ENCODE results near the gene FAM193A.

FAM193A gene, protein sequence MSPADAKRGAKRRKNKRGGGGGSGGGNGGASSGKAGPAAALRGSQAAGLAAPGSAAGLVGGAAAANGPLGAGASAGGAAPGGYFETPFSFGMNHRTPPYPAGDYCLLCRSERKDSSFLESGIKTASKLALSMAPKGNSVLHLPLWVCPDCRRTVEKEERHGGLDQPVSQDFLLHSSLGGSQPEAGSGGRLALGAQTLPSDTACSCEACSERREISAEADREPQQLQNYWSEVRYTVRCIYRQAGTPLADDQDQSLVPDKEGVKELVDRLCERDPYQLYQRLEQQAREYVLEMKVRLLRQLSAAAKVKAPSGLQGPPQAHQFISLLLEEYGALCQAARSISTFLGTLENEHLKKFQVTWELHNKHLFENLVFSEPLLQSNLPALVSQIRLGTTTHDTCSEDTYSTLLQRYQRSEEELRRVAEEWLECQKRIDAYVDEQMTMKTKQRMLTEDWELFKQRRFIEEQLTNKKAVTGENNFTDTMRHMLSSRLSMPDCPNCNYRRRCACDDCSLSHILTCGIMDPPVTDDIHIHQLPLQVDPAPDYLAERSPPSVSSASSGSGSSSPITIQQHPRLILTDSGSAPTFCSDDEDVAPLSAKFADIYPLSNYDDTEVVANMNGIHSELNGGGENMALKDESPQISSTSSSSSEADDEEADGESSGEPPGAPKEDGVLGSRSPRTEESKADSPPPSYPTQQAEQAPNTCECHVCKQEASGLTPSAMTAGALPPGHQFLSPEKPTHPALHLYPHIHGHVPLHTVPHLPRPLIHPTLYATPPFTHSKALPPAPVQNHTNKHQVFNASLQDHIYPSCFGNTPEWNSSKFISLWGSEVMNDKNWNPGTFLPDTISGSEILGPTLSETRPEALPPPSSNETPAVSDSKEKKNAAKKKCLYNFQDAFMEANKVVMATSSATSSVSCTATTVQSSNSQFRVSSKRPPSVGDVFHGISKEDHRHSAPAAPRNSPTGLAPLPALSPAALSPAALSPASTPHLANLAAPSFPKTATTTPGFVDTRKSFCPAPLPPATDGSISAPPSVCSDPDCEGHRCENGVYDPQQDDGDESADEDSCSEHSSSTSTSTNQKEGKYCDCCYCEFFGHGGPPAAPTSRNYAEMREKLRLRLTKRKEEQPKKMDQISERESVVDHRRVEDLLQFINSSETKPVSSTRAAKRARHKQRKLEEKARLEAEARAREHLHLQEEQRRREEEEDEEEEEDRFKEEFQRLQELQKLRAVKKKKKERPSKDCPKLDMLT (N-terminal part only)

DNA sequence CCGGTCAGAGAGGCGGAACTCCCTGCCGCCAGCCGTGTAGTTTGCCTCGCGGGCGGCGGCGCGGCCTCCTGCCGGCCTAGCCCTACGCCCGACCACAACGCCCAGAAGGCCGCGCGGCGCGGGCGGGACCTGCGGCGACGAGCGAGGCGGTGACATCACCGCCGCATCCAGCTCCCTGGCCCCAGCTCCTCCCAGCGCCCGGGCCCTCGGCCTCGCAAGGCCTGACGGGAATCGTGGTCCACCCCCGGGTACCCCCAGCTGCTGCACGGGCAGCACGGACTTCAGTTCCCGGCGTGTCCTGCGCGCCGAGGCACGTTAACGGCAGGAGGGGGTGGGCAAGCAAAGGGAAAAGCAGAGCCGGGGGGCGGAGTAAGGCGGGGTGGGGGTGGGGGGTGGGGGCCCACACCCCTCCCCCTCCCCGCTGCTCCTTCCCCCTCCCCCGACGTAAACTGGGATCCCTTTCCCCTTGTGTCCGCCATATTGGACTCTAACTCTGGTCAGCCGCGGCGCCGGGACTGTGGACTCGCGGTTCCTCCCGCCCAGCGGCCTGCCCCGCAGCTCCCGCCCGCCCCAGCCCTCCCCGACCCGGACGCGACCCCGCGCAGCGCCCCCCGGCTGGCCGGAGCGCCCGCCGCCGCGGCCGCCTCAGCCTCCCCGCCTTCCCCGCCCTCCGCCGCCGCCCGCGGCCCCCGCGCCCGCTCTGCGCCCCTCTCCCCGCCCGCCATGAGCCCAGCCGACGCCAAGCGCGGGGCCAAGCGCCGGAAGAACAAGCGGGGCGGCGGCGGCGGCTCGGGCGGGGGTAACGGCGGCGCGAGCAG lies at the start of gene FAM193A:
Gene FAM193A, plus strand, starts transcription at position 455 of the 818 bp plus-strand sequence. Its CDS starts 269 bp downstream, at position 724.
- in situ Hi-C loops (cut with HindIII; ENCODE audit: low sequenced_read_pairs) = no loop called here

DNA sequence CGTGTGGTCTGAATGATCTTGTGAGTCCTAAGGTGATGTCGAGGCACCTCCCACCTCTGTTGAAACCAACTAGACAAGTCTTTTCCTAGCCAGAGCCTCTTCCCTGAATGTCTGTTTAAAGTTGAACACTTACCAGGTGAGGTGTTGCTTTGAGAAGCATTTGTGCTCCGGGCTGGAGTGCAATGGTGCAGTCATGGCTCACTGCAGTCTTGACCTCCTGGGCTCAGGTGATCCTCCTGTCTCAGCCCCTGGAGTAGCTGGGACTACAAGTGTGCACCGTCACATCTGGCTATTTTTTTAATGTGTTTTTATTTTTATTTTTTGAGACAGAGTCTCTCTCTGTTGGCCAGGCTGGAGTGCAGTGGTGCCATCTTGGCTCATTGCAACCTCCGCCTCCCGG lies 49.5 kb upstream of the FAM193A start:
- in situ Hi-C loops (cut with HindIII; ENCODE audit: low sequenced_read_pairs) = no loop called here

DNA sequence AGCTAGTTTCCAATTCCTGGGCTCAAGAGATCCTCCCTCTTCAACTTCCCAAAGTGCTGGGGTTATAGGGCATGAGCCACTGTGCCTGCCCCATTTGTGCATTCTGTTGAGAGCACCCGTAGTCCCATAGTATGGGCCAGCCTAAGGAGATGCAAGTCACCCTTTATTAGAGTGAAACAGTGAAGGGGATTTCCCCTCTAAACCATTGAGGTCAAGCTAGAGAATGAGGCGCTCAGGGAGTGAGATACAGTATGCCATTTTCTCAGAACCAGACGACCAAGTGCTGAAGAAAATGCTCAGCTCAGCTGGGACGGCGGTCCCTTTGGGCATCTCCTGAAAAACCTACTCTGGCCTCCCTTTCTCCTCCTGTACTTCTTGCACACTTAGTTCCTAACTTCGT lies 48.8 kb upstream of the FAM193A start:
- in situ Hi-C loops (cut with HindIII; ENCODE audit: low sequenced_read_pairs) = no loop called here

DNA sequence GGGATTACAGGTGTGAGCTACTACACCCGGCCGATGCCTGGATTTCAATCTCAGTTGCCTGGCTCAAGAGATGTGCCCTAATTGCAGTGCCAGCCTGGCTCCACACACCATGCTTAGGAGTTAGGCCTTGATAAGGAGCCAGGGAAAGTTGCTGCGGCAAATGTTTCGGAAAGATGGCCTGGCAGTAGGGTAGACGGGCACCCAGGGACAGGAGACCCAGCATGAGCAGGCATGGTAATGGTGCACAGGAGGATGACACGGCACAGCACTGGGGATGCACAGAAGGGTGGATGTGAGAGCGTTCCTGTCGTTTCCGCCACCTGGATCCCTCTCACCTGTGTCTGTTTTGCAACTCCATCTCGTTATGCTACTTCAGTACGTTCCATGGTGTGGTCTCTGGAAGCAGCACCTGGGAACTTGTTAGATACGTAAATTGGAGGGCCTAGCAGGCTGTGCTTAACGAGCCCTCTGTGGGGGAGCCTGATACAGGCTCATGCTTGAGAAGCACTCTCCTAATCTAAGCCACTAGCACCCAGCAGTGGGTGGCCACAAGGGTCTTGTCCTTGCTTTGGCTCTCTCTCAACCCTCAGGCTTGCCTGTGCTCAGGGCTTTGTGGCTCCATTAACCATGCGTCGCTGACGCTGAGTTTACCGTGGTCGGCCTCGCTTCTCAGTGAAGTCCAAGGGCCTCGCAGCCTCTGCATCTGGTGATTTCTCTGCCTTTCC lies 47.2 kb upstream of the FAM193A start:
- in situ Hi-C loops (cut with HindIII; ENCODE audit: low sequenced_read_pairs) = no loop called here

DNA sequence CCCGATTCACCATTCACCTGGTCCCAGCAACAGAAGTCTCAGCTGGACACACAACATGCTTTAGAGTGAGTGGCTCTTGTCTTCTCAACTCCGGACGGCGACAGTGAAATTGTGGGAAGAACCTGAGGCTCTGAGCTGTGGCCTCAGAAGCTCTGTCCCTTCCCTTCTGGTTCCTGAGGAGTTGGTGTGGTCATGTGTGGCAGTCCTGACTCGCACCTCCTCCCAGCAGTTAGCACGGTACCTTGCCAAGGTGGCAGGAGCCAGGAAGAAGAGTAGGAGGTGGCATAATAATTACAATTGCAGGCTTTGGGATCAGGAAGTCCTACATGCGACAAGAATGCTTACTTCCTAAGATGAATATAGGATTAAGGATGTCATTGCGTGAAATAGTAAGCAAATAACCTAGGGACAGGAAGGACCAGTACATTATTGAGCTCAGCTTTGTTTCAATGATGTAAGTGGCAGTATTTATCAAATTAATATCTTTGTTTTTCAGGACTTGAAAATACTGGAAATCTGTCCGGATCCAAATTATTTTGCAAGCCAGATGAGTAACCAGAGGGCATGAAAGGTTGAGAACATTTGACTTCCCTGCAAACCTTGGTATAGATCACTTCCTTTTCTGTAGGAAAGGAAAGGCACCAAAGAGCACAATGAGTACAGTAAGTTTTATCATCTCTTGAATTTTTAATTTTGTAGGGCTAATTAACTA lies 46.5 kb upstream of the FAM193A start:
- in situ Hi-C loops (cut with HindIII; ENCODE audit: low sequenced_read_pairs) = no loop called here

DNA sequence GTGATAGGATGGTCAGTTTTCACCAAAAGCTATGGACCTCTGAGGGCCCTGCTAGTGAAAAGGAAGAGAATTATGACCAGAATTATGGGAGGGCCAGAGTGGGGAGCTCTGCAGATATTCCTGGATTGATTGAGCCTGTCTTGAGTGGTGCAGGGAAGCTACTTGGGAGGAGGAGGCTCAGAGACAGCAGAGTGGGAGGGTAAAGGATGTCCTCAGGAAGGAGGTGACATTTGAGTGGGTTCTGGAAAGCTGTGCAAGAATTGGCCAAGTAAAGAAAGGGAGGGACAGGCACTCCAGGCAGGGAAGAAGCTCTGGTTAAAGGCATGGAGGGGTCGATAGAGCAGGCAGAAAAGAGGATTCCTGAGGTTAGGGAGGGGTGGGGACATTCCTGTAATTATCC lies 43.5 kb upstream of the FAM193A start:
- in situ Hi-C loops (cut with HindIII; ENCODE audit: low sequenced_read_pairs) = no loop called here

DNA sequence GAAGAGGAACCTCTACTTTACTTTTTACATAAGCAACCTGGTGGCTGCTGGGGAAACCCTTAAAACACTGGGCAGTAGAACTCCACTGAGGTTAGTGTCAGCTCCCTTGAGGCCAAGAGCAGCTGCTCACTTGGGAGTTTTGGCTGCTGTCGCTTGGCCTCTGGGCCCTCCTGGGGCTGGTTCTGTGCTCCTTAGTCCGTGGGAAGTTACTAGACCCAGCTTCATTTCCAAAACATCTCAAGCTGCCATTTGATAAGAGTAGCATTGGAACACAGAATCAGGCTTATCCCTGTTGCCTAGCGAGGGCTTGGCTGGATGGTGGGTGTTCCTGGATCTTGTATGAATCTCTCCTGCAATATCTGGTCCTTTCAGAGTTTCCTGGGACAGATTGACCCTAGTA lies 41.5 kb upstream of the FAM193A start:
- in situ Hi-C loops (cut with HindIII; ENCODE audit: low sequenced_read_pairs) = no loop called here

DNA sequence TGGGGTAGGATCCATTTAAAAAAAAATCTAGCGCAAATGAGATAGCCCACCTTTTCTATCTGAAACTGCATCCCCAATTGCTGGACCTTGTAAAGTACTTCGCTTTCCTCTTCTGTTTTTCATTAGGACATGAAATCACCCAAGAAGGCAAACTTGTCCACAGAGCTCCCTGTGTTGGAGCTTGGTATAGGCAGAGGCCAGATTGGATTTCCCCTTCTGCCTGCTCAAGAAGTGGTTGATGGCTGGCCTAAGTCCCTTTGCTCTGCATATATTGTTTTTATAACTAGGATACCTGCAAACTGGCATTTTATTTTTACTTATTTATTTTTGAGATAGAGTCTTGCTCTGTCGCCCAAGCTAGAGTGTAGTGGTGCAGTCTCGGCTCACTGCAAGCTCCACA lies 39.1 kb upstream of the FAM193A start:
- in situ Hi-C loops (cut with HindIII; ENCODE audit: low sequenced_read_pairs) = no loop called here

DNA sequence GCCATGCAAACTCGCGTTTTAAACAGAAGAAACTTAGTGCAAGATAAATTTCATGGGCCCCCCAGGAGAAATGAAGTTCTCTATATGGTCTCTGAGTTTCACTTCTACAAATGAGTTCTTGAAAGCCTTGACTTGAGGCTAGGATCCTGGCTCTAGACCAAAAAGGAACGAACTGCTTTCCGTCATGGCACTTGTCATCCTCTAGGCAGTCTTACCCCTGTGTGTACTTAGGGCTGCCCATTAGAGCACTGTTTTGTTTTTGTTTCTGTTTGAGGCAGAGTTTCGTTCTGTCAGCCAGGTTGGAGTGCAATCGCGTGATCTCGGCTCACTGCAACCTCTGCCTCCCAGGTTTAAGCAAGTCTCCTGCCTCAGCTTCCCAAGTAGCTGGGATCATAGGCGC lies 38.5 kb upstream of the FAM193A start:
- in situ Hi-C loops (cut with HindIII; ENCODE audit: low sequenced_read_pairs) = no loop called here

DNA sequence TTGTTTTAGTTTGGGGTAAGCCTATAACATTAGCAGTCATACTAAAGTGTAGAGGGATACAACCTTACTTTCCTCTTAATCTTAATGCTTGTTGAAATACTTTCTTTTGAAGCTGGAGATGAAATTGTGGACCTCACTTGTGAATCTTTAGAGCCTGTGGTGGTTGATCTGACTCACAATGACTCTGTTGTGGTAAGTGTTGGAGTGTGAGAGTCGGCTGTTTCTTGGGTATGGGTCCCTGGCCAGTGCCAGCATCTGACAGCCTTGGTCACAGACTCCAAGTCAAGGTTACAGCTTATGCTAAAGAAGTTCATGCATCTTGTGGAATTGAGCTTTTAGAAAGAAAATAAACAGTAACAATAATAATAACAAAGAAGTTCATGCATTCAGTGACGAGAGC lies 35.9 kb upstream of the FAM193A start:
- in situ Hi-C loops (cut with HindIII; ENCODE audit: low sequenced_read_pairs) = no loop called here

DNA sequence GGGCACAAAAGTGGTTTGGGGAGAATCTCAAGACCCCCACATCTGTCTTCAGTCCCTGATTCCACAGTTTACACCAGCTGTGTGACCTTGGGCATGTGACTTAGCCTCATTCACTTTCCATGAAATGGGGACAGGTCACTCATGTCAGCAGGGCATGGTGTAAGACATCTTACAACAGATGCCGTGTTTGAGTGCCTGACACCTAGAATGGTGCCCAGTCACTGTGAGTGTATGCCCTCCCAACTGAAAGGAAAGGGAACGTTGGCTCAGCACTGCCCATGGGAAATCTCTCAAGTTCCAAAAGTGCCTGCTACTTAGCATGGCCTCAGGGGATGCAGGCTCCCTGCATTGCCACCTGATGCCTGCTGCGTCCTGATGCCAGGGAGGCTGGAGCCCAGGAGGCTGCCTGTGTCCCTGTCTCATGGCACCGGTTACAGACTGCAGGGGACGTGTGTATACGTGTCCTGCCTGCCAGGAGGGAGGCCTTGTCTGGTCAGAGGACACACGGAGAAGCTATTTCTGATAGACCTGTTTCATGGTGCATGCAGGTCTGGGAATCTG lies 35.3 kb upstream of the FAM193A start:
- in situ Hi-C loops (cut with HindIII; ENCODE audit: low sequenced_read_pairs) = no loop called here

DNA sequence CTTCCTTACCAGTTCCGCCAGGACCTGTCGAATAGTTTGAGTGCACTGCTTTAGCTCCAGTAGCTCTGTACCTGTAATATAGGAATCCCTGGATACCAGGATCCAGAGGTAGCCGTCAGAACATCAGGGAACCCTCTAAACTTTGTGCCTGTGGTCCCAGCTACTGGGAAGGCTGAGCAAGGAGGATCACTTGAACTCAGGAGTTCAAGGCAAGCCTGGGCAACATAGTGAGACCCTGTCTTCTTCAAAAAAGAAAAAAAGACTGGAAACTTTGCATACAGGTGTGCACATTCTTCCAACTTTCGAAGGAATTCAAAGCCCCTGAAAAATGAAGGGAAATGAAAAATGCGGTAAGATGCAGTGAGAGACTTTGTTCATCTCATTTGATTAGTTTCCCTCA lies 32.6 kb upstream of the FAM193A start:
- in situ Hi-C loops (cut with HindIII; ENCODE audit: low sequenced_read_pairs) = no loop called here

DNA sequence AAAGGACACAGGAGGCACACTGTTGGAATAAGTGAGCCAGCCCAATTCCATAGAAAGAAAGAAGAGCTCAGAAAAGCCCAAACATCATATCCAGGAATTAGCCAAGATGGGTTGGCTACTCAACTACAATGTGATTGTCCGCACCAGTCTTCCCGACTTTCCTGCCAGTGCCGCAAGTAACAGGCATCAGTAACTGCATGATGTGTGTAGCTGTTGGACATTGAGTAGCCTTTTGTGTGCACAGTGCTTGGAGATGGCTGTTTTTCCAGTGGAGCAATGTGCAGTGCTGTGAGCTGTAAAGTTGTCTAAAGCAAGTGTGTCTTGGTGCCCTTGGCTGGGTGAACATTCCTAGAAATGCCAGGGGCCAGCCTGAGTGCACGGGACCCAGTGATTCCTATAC lies 29.2 kb upstream of the FAM193A start:
- in situ Hi-C loops (cut with HindIII; ENCODE audit: low sequenced_read_pairs) = no loop called here

DNA sequence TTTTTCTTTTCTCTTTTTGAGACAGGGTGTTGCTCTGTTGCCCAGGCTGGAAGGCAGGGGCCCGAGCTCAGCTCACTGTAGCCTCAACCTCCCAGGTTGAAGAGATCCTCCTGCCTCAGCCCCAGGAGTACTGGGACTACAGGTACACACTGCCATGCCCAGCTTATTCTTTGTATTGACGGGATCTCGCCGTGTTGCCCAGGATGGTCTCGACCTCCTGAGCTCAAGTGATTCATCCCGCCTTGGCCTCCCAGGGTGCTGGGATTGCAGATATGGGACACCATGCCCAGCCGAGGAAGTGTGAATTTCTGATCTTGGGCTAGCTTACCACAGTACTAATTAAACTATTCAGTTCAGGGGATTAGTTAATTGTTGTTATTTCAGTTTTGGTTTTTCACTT lies 28.6 kb upstream of the FAM193A start:
- in situ Hi-C loops (cut with HindIII; ENCODE audit: low sequenced_read_pairs) = no loop called here

DNA sequence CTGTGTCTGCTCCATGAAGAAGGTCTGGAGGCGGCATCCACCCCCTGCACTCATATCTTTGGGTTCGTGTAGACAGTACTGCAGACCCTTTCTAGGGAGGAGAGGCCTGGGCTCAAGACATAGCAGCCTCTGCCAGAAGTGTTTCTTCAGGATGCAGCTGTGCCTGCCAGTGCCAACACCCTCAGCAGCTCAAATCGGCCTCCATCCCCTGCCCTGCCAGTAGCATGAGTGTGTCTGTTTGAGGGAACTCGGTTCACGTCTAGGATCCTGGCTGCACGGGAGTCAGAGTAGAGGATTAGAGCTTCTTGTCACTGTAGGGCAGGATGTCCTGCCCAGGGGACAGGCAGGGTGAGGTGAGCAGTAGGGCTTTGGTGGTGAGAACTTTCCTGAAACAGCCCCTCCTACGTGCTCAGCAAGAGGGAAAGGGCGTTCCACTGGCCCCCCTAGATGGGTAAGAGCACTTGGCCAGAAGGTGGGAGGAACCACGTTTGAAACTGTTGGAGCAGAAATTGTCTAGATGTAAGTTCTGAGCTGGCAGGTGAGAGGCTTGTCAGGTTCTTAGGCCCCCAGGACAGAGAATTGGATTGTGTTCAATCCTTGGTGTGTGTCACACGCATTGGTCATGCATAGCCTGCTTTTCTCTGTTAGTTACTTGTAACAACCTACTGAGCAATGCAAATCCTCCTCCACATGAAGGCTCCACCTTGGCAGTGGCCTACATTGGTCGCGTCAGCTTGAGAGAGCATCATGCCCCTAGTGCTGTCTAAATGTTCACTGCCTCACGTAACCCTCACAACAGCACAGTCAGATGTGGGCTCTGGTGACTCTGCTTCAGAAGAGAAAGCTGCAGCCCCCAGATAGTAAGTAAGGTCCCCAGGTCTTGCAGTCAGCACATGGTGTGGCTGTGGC lies 25.8 kb upstream of the FAM193A start:
- in situ Hi-C loops (cut with HindIII; ENCODE audit: low sequenced_read_pairs) = no loop called here

DNA sequence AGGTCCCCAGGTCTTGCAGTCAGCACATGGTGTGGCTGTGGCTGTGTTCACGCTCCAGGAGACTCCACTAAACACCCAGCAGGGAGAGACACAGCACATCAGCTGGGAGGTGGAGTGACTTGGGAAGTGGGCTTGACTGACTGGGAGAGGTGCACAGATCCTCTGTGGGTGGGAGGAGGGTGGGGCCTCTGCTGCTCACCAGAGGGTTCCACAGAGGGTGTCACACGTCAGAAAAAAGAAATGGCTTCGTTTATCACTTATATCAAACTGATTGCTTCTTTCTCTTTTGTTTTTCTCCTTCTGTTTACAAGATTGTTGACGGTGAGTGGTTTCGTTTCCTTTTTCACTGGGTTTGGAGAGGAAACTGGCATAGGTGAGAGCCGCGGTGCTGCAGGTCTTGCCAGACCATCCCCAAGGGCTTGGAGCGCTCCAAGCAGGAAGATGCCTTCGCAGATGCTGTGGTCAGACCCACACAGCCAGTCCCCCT lies 24.8 kb upstream of the FAM193A start:
- in situ Hi-C loops (cut with HindIII; ENCODE audit: low sequenced_read_pairs) = no loop called here

DNA sequence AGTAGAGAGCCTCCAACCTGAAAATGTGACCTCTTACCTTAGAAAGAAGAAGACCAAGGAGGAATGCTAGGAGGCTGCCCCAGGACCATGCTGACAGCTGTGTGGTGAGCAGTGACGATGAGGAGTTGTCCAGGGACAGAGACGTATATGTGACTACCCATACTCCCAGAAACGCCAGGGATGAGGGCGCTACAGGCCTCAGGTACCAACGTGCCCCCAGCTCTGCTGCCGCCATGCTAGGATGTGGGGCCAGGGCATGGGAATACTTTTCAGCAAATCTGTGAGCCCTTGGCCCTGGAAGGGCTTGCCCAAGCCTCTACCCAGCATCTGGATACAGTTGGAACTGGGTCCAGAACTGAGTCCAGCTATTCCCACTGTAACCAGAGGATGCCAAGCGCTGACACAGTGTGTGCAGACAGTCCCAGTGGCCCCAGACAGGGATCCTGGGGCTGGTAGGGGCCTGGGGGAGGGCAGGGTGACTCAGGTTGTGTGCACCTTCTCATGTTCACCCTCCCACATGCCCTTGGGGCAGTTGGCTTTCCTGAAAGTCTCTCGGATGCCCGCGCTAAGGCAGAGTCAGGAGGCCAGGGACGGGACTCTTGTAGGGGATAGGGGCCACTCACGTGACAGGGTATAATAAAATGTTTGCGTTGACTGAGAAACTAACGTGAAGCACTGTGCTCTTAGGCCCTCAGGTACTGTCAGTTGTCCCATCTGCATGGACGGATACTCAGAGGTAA lies 23.9 kb upstream of the FAM193A start:
- in situ Hi-C loops (cut with HindIII; ENCODE audit: low sequenced_read_pairs) = no loop called here

Measured in DLD1 (cell line).